ENCODE results near the gene SLC9A9.

- TF ChIP-seq CTCF (IDR thresholded peaks at IDR 0.05; ENCODE audit: insufficient read depth, low read length) (no peak), REST (IDR thresholded peaks at IDR 0.05; ENCODE audit: insufficient replicate concordance, low read depth) (no peak), POLR2AphosphoS5 (IDR thresholded peaks at IDR 0.05; ENCODE audit: low read depth) (no peak), GABPA (IDR thresholded peaks at IDR 0.05; ENCODE audit: low read depth) (no peak)
Observed at GRCh38 chr3:143653935-143654334, 194.3 kb downstream of the SLC9A9 start.

Data from HL-60 (cell line).